H9 (cell line): ENCODE results near the gene FAM13C. TPM values are rescaled to one million over a fixed set of nuclear protein-coding genes. Genes with fewer than 3 reads are reported as not detected.
"Not testable (repeated sequence)": the region's sequence is repeated elsewhere in the genome, so short reads cannot be mapped to it uniquely, and the experiment has no call there.

ENCODE experiments used
- DNase-seq: peaks from one replicate; pipeline ENCODE4 v3.0.0-alpha.2; 2017
- H2AFZ ChIP-seq: one replicate; pipeline ENCODE4 v1.6.1; 2013; ENCODE audit warnings: mild to moderate bottlenecking, low read length, control low read depth, moderate library complexity
- H2AK5ac ChIP-seq: 2 replicates; pipeline ENCODE4 v1.6.1; 2013; ENCODE audit warnings: low read length, control low read depth, mixed read lengths; ENCODE audit not compliant: insufficient read length
- H2BK120ac ChIP-seq: one replicate; pipeline ENCODE4 v1.6.1; 2013; ENCODE audit warnings: low read depth, mild to moderate bottlenecking, low read length, control low read depth, inconsistent platforms; ENCODE audit not compliant: poor library complexity, severe bottlenecking
- H2BK12ac ChIP-seq: 2 replicates; pipeline ENCODE4 v1.6.1; 2013; ENCODE audit warnings: low read length, control low read depth, mixed read lengths, low read depth; ENCODE audit not compliant: insufficient read length
- H2BK15ac ChIP-seq: 2 replicates; pipeline ENCODE4 v1.6.1; 2013; ENCODE audit warnings: low read depth, low read length, control low read depth
- H2BK20ac ChIP-seq: one replicate; pipeline ENCODE4 v1.6.1; 2013; ENCODE audit warnings: low read depth, mild to moderate bottlenecking, low read length, control low read depth, inconsistent platforms; ENCODE audit not compliant: poor library complexity, severe bottlenecking
- H2BK5ac ChIP-seq: 2 replicates; pipeline ENCODE4 v1.6.1; 2013; ENCODE audit warnings: low read length, control low read depth, mixed read lengths; ENCODE audit not compliant: insufficient read length
- H3K14ac ChIP-seq: 2 replicates; pipeline ENCODE4 v1.6.1; 2013; ENCODE audit warnings: low read length, control low read depth; ENCODE audit not compliant: insufficient read depth
- H3K18ac ChIP-seq: 2 replicates; pipeline ENCODE4 v1.6.1; 2013; ENCODE audit warnings: low read depth, mild to moderate bottlenecking, mixed read lengths, low read length, control low read depth; ENCODE audit not compliant: insufficient read length
- H3K23ac ChIP-seq: 2 replicates; pipeline ENCODE4 v1.6.1; 2013; ENCODE audit warnings: low read length, control low read depth, mixed read lengths, low read depth; ENCODE audit not compliant: insufficient read length
- H3K23me2 ChIP-seq: 2 replicates; pipeline ENCODE4 v1.6.1; 2013; ENCODE audit warnings: low read depth, mild to moderate bottlenecking, mixed read lengths, low read length, control low read depth; ENCODE audit not compliant: insufficient read length, poor library complexity, severe bottlenecking
- H3K27ac ChIP-seq: 2 replicates; pipeline ENCODE4 v1.5.1; 2013; ENCODE audit warnings: low read length, control low read depth, mixed read lengths, low read depth; ENCODE audit not compliant: insufficient read length
- H3K27me3 ChIP-seq: 2 replicates; pipeline ENCODE4 v1.6.1; 2013; ENCODE audit warnings: low read length, control low read depth, inconsistent platforms; ENCODE audit not compliant: insufficient read depth
- H3K4ac ChIP-seq: 2 replicates; pipeline ENCODE4 v1.6.1; 2013; ENCODE audit warnings: low read depth, mild to moderate bottlenecking, control low read depth, inconsistent platforms, low read length, moderate library complexity
- H3K4me1 ChIP-seq: 2 replicates; pipeline ENCODE4 v1.6.1; 2013; ENCODE audit warnings: low read length, control low read depth, inconsistent platforms; ENCODE audit not compliant: insufficient read depth
- H3K4me2 ChIP-seq: 2 replicates; pipeline ENCODE4 v1.6.1; 2013; ENCODE audit warnings: low read length, control low read depth, mixed read lengths; ENCODE audit not compliant: insufficient read length, insufficient read depth
- H3K56ac ChIP-seq: 2 replicates; pipeline ENCODE4 v1.6.1; 2013; ENCODE audit warnings: low read depth, mild to moderate bottlenecking, mixed read lengths, low read length, control low read depth; ENCODE audit not compliant: insufficient read length
- H3K79me1 ChIP-seq: 2 replicates; pipeline ENCODE4 v1.6.1; 2013; ENCODE audit warnings: low read depth, mild to moderate bottlenecking, moderate library complexity, low read length, control low read depth, inconsistent platforms; ENCODE audit not compliant: insufficient read depth, poor library complexity, severe bottlenecking
- H3K79me2 ChIP-seq: 2 replicates; pipeline ENCODE4 v1.6.1; 2013; ENCODE audit warnings: low read length, control low read depth, inconsistent platforms; ENCODE audit not compliant: insufficient read depth
- H3K9ac ChIP-seq: 2 replicates; pipeline ENCODE4 v1.6.1; 2013; ENCODE audit warnings: low read length, control low read depth, mixed read lengths; ENCODE audit not compliant: insufficient read length; ENCODE audit errors: extremely low read depth
- H3K9me3 ChIP-seq: one replicate; pipeline ENCODE4 v1.6.1; 2013; ENCODE audit warnings: low read depth, low read length, inconsistent platforms; ENCODE audit not compliant: control insufficient read depth
- H3T11ph ChIP-seq: one replicate; pipeline ENCODE4 v1.6.1; 2013; ENCODE audit warnings: mild to moderate bottlenecking, low read length, control low read depth, inconsistent platforms
- H4K20me1 ChIP-seq: one replicate; pipeline ENCODE4 v1.6.1; 2013; ENCODE audit not compliant: control insufficient read depth, insufficient read length, insufficient read depth
- H4K5ac ChIP-seq: 2 replicates; pipeline ENCODE4 v1.6.1; 2013; ENCODE audit warnings: low read depth, mild to moderate bottlenecking, mixed read lengths, low read length, control low read depth; ENCODE audit not compliant: insufficient read length
- H4K8ac ChIP-seq: replicated peaks from 2 replicates; pipeline ENCODE4 v1.6.1; 2013; ENCODE audit warnings: low read length, control low read depth, mixed read lengths, low read depth; ENCODE audit not compliant: insufficient read length
- H4K91ac ChIP-seq: 2 replicates; pipeline ENCODE4 v1.6.1; 2013; ENCODE audit warnings: low read depth, mild to moderate bottlenecking, moderate library complexity, mixed read lengths, low read length, control low read depth; ENCODE audit not compliant: insufficient read length
- H3K27ac Mint-ChIP-seq, 3 experiments: 2 replicates in 2 of 3; 3 replicates in 1 of 3; pipeline ENCODE4 v1.8.0; 2020 to 2021; ENCODE audit warnings: mixed read lengths in 3 of 3, mild to moderate bottlenecking in 1 of 3, moderate library complexity in 1 of 3
- H3K27me3 Mint-ChIP-seq: 2 replicates; pipeline ENCODE4 v1.8.0; 2021; ENCODE audit warnings: low read depth, mild to moderate bottlenecking, moderate library complexity, mixed read lengths
- H3K36me3 Mint-ChIP-seq, 3 experiments: 2 replicates in 2 of 3; 3 replicates in 1 of 3; pipeline ENCODE4 v1.8.0; 2020 to 2021; ENCODE audit warnings: low read depth in 3 of 3, mixed read lengths in 3 of 3; ENCODE audit not compliant: insufficient read depth in 1 of 3
- H3K4me1 Mint-ChIP-seq, 2 experiments: 2 replicates each; pipeline ENCODE4 v1.8.0; 2020; ENCODE audit warnings: mixed read lengths in 2 of 2
- H3K4me3 Mint-ChIP-seq, 2 experiments: 2 replicates in 1 of 2; 3 replicates in 1 of 2; pipeline ENCODE4 v1.8.0; 2020 to 2021; ENCODE audit warnings: mild to moderate bottlenecking in 2 of 2, mixed read lengths in 2 of 2, moderate library complexity in 1 of 2
- H3K9me3 Mint-ChIP-seq, 2 experiments: 2 replicates in 1 of 2; 3 replicates in 1 of 2; pipeline ENCODE4 v1.8.0; 2020; ENCODE audit warnings: mild to moderate bottlenecking in 2 of 2, mixed read lengths in 2 of 2, moderate library complexity in 1 of 2
- CTCF ChIP-seq: fragments of 200-600 bp; sonication (generic); conservative IDR thresholded peaks from 3 replicates; pipeline ENCODE4 v1.8.0; 2021; ENCODE audit warnings: antibody characterized with exemption, mild to moderate bottlenecking
- WGBS: extraction: QIAGEN DNeasy Blood & Tissue Kit; methylation state at CpG from one replicate; pipeline ENCODE4 v1.1.7; 2013; ENCODE audit warnings: missing lambda C conversion rate, low lambda C conversion rate, mixed read lengths; ENCODE audit not compliant: insufficient read length; ENCODE audit errors: extremely low coverage; 5-methylcytosine and 5-hydroxymethylcytosine counted together
- total RNA-seq: library from RNA; stranded (reverse); gene quantifications from 2 replicates; pipeline ENCODE4 v1.2.1, GENCODE V29; 2021

Gene FAM13C
- total RNA-seq, 1 experiment from 2014 or later, result 0.31 TPM

GRCh38 chr10:59240582-59241183 is 121.7 kb downstream of the FAM13C start:
- Histone ChIP-seq H3K18ac (no peak overlapping the region), H3K79me1 (no peaks in the 10 kb centered on the region), H3K4me1 (no peaks in the 10 kb centered on the region), H2BK5ac (no peak overlapping the region), H3K9me3 (no peaks in the 10 kb centered on the region), H3K23me2 (no peaks in the 10 kb centered on the region), H4K91ac (no peak overlapping the region), H2BK120ac (no peak overlapping the region), H3K23ac (no peak overlapping the region), H3K27me3 (no peaks in the 10 kb centered on the region), H2BK20ac (no peak overlapping the region), H3K4ac (no peak overlapping the region), H3K27ac (no peak overlapping the region), H2AK5ac (no peak overlapping the region), H2AFZ (no peak overlapping the region), H2BK12ac (no peak overlapping the region), H2BK15ac (no peak overlapping the region), H4K20me1 (no peaks in the 10 kb centered on the region), H3K79me2 (no peaks in the 10 kb centered on the region), H3K14ac (no peak overlapping the region), H4K5ac (no peak overlapping the region), H4K8ac (no peak overlapping the region), H3T11ph (no peak overlapping the region), H3K56ac (no peak overlapping the region), H3K4me2 (no peak overlapping the region), H3K9ac (no peak overlapping the region)
- H3K27ac Mint-ChIP-seq, result no peak overlapping the region
- no peaks in the 10 kb centered on the region; a peak in 1 of 7 replicates for H3K36me3 Mint-ChIP-seq
- no peaks in the 10 kb centered on the region for H3K27me3 Mint-ChIP-seq
- no peak overlapping the region for H3K4me3 Mint-ChIP-seq
- WGBS, result no CpG with 5 or more reads among the region's 2 CpGs
- peak; percentile 87 for TF ChIP-seq CTCF
- H3K9me3 Mint-ChIP-seq, result peaks cover 0 to 3% of the 10 kb centered on the region in 2 experiments; a peak in 1 of 5 replicates
- no peak for DNase-seq
- H3K4me1 Mint-ChIP-seq, result no peaks in the 10 kb centered on the region

- H3K14ac ChIP-seq, H3K27me3 Mint-ChIP-seq, DNase-seq, H3K9me3 Mint-ChIP-seq, H3T11ph ChIP-seq, H3K36me3 Mint-ChIP-seq, H3K9me3 ChIP-seq, H2BK120ac ChIP-seq, H2BK20ac ChIP-seq, H3K4ac ChIP-seq, H2AK5ac ChIP-seq, H3K4me3 Mint-ChIP-seq, H3K79me2 ChIP-seq, H3K9ac ChIP-seq, H3K27me3 ChIP-seq, H4K20me1 ChIP-seq, H2AFZ ChIP-seq, H3K79me1 ChIP-seq, H2BK15ac ChIP-seq, H4K8ac ChIP-seq, H3K23me2 ChIP-seq, H3K4me1 ChIP-seq, H3K4me2 ChIP-seq, H4K5ac ChIP-seq, H3K4me1 Mint-ChIP-seq, H2BK12ac ChIP-seq, H4K91ac ChIP-seq, H2BK5ac ChIP-seq, H3K18ac ChIP-seq, H3K27ac Mint-ChIP-seq, H3K27ac ChIP-seq, H3K23ac ChIP-seq, H3K56ac ChIP-seq: not testable (repeated sequence)
- no CpG with 5 or more reads among the region's 2 CpGs for WGBS
Observed at GRCh38 chr10:59239108-59239507, 123.2 kb downstream of the FAM13C start.
